B cell (primary cell): ENCODE measurements around the gene TNPO2. TPM values are rescaled to one million over a fixed set of nuclear protein-coding genes. Genes with fewer than 3 reads are reported as not detected.

Experiments
- ATAC-seq: fragments of 200-7000 bp; cut with Tn5 transposase; one replicate; pipeline ENCODE4 v1.10.0; 2021; ENCODE audit warnings: low read depth, mild to moderate bottlenecking, moderate number of reproducible peaks, moderate library complexity
- CTCF ChIA-PET: fragments of 350-600 bp; sonication (Branson Sonifier 250); formaldehyde crosslinking; loops from one replicate; lab custom pipeline; 2021; ENCODE audit warnings: antibody characterized with exemption, inconsistent platforms; lab: Charles Lee
- POLR2A ChIA-PET: fragments of 350-600 bp; sonication (Branson Sonifier 250); formaldehyde crosslinking; loops from one replicate; lab custom pipeline; 2021; ENCODE audit warnings: antibody characterized with exemption; lab: Charles Lee
- DNase-seq: peaks from one replicate; pipeline ENCODE4 v3.0.0; 2013
- H2AFZ ChIP-seq: 2 replicates; pipeline ENCODE4 v1.6.1; 2012; ENCODE audit warnings: mild to moderate bottlenecking, low read depth, low read length; ENCODE audit not compliant: insufficient read depth, poor library complexity, severe bottlenecking
- H3K27ac ChIP-seq, 2 donors: 1 replicate in 1 of 2; 2 replicates in 1 of 2; pipeline ENCODE4 v1.5.1; 2012 to 2013; ENCODE audit warnings: low read length in 2 of 2, mild to moderate bottlenecking in 2 of 2, moderate library complexity in 1 of 2
- H3K27me3 ChIP-seq, 4 experiments: fragments of 200-600 bp in 1 of 4; sonication (generic) in 1 of 4; replicated peaks in 1 of 4; 1 replicate in 2 of 4; 2 replicates in 2 of 4; pipeline versions ENCODE4 v1.6.1 to v1.7.0; 2013 to 2016; ENCODE audit warnings: low read length in 3 of 4, mild to moderate bottlenecking in 2 of 4, mixed read lengths in 1 of 4, moderate library complexity in 1 of 4; ENCODE audit not compliant: insufficient read depth in 4 of 4, control insufficient read depth in 3 of 4; ENCODE audit errors: control extremely low read depth in 1 of 4
- H3K36me3 ChIP-seq, 2 experiments: replicated peaks in 1 of 2; 1 replicate in 1 of 2; 2 replicates in 1 of 2; pipeline versions ENCODE4 v1.6.1 to v1.7.1; 2013; ENCODE audit warnings: low read length in 1 of 2; ENCODE audit not compliant: insufficient read depth in 2 of 2, control insufficient read depth in 1 of 2; ENCODE audit errors: control extremely low read depth in 1 of 2, extremely low read depth in 1 of 2
- H3K4me1 ChIP-seq, 2 donors: fragments of 200-600 bp in 1 of 2; sonication (generic) in 1 of 2; 1 replicate in 1 of 2; 2 replicates in 1 of 2; pipeline versions ENCODE4 v1.5.1 to v1.6.1; 2013 to 2017; ENCODE audit warnings: low read length in 2 of 2; ENCODE audit not compliant: control insufficient read depth in 2 of 2, insufficient read depth in 2 of 2
- H3K4me2 ChIP-seq: replicated peaks from 2 replicates; pipeline ENCODE3; 2012; ENCODE audit warnings: mild to moderate bottlenecking, low read depth, low read length; ENCODE audit not compliant: poor library complexity, severe bottlenecking
- H3K4me3 ChIP-seq, 5 experiments: fragments of 200-600 bp in 1 of 5; sonication (generic) in 1 of 5; 1 replicate in 3 of 5; 2 replicates in 2 of 5; pipeline versions ENCODE4 v1.5.1 to v1.7.0; 2011 to 2016; ENCODE audit warnings: low read length in 4 of 5, mild to moderate bottlenecking in 4 of 5, low read depth in 2 of 5, control low read depth in 1 of 5, moderate library complexity in 1 of 5; ENCODE audit not compliant: insufficient read depth in 1 of 5; ENCODE audit errors: control extremely low read depth in 1 of 5, extremely low read depth in 1 of 5
- H3K79me2 ChIP-seq: fragments of 200-600 bp; sonication (generic); one replicate; pipeline ENCODE4 v1.6.0; 2016; ENCODE audit warnings: low read length; ENCODE audit not compliant: control insufficient read depth, insufficient read depth
- H3K9ac ChIP-seq: fragments of 200-600 bp; sonication (generic); 2 replicates; pipeline ENCODE4 v1.6.1; 2017; ENCODE audit warnings: mild to moderate bottlenecking, low read length, moderate library complexity
- H3K9me3 ChIP-seq, 3 donors: one replicate each; pipeline versions ENCODE4 v1.6.1 to v1.7.1; 2013; ENCODE audit warnings: low read length in 2 of 3; ENCODE audit not compliant: control insufficient read depth in 2 of 3, insufficient read depth in 1 of 3; ENCODE audit errors: control extremely low read depth in 1 of 3
- H4K20me1 ChIP-seq: 2 replicates; pipeline ENCODE4 v1.6.0; 2012; ENCODE audit warnings: mild to moderate bottlenecking, low read length; ENCODE audit not compliant: insufficient read depth, control insufficient read depth, poor library complexity, severe bottlenecking
- H3K27ac Mint-ChIP-seq: one replicate; pipeline ENCODE4 v1.8.0; 2021; ENCODE audit warnings: mixed read lengths
- H3K27me3 Mint-ChIP-seq: one replicate; pipeline ENCODE4 v1.8.0; 2021; ENCODE audit warnings: mixed read lengths
- H3K4me1 Mint-ChIP-seq: one replicate; pipeline ENCODE4 v1.8.0; 2021; ENCODE audit warnings: mixed read lengths
- H3K4me3 Mint-ChIP-seq: one replicate; pipeline ENCODE4 v1.8.0; 2021; ENCODE audit warnings: mixed read lengths
- H3K9me3 Mint-ChIP-seq: one replicate; pipeline ENCODE4 v1.8.0; 2022; ENCODE audit warnings: mixed read lengths; ENCODE audit not compliant: insufficient read depth
- EZH2 ChIP-seq: IDR thresholded peaks from 2 replicates; pipeline ENCODE4 v1.6.1; 2012; ENCODE audit warnings: borderline replicate concordance, low read depth, mild to moderate bottlenecking, moderate library complexity, low read length; ENCODE audit not compliant: insufficient read depth, poor library complexity, severe bottlenecking
- WGBS: methylation state at CpG from one replicate; pipeline ENCODE4 v1.1.5; 2013; ENCODE audit warnings: missing lambda C conversion rate; ENCODE audit not compliant: insufficient coverage; 5-methylcytosine and 5-hydroxymethylcytosine counted together
- intact Hi-C: fragments of 100-400 bp; cut with micrococcal nuclease; formaldehyde crosslinking; loops from one replicate; pipeline ENCODE4 v1.10.0; 2022
- polyA plus RNA-seq: library from polyadenylated mRNA; depleted of rRNA; stranded (reverse); fragments of >200 nt; gene quantifications from 2 replicates; pipeline ENCODE4 v1.2.3, GENCODE V29; 2012
- total RNA-seq, 2 donors: library from RNA; stranded (reverse); fragments of 120-200 nt in 1 of 2; gene quantifications; 1 replicate in 1 of 2; 2 replicates in 1 of 2; pipeline versions ENCODE4 v1.2.3 to v1.2.4, GENCODE V29; 2013 to 2022
- TF ChIP-seq, protein P1 (sequence below): fragments of 200-600 bp; IDR thresholded peaks from one replicate; pipeline ENCODE4 v1.8.0; 2022; ENCODE audit warnings: antibody characterized with exemption, mild to moderate bottlenecking

TNPO2 gene
- total and polyA plus RNA-seq, 2 donors (not counting 1 experiment from before 2014, with no cell fraction given), result 73.7 to 85.6 TPM

DNA sequence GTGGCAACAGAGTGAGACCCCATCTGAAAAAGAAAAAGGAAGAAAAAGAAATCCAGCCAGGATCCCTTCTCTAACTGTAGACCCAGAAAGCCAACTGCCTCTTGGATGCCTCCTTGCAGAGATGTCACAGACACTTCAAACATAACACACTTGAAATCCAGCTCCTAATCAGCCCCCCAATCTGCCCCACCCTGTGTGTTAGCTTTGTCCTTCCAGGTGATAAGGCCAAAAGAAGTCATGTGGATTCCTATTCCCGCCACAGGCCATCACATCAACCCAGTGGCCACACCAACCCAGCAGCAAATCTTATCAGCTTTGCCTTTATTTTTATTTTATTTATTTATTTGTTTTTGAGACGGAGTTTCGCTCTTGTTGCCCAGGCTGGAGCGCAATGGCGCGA is 36.0 kb upstream of the TNPO2 start:
- peaks cover 0 to 4% of the 10 kb centered on the region in 2 experiments for H3K36me3 ChIP-seq
- H3K27me3 ChIP-seq, result peaks cover 0 to 22% (median 5%) of the 10 kb centered on the region in 4 experiments
- no CpG with 5 or more reads among the region's 6 CpGs for WGBS
- no peak overlapping the region for H3K9ac ChIP-seq
- H3K4me1 Mint-ChIP-seq, result peaks cover 11% of the 10 kb centered on the region
- intact Hi-C loops, result loop anchor here (1.0 kb wide), 2 partner anchors 37 to 88 kb away; no protein-coding TSS in a partner anchor
- H2AFZ ChIP-seq, result no peak overlapping the region
- no peaks in the 10 kb centered on the region for H3K79me2 ChIP-seq
- H3K4me2 ChIP-seq, result no peak overlapping the region
- no peaks in the 10 kb centered on the region for H4K20me1 ChIP-seq
- CTCF ChIA-PET, result interaction anchor here (0.7 to 27.9 kb wide), 27 partner anchors 9 to 206 kb away, joined by 3 to 1147 read pairs (median 5); partner anchors contain the start of genes DHPS, GET3, HOOK2 and JUNB
- peaks cover 7 to 8% of the 10 kb centered on the region in 2 donors for H3K4me1 ChIP-seq
- TF ChIP-seq, protein P1, sequence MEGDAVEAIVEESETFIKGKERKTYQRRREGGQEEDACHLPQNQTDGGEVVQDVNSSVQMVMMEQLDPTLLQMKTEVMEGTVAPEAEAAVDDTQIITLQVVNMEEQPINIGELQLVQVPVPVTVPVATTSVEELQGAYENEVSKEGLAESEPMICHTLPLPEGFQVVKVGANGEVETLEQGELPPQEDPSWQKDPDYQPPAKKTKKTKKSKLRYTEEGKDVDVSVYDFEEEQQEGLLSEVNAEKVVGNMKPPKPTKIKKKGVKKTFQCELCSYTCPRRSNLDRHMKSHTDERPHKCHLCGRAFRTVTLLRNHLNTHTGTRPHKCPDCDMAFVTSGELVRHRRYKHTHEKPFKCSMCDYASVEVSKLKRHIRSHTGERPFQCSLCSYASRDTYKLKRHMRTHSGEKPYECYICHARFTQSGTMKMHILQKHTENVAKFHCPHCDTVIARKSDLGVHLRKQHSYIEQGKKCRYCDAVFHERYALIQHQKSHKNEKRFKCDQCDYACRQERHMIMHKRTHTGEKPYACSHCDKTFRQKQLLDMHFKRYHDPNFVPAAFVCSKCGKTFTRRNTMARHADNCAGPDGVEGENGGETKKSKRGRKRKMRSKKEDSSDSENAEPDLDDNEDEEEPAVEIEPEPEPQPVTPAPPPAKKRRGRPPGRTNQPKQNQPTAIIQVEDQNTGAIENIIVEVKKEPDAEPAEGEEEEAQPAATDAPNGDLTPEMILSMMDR, result no peak
- TF ChIP-seq EZH2, result no peak
- no peak overlapping the region for H3K27ac ChIP-seq
- no peak overlapping the region for H3K27ac Mint-ChIP-seq
- no peaks in the 10 kb centered on the region for H3K9me3 Mint-ChIP-seq
- peaks cover 0 to 7% (median 0%) of the 10 kb centered on the region in 3 donors for H3K9me3 ChIP-seq
- POLR2A ChIA-PET, result interaction anchor here (1.1 to 1.4 kb wide), 2 partner anchors 17 to 36 kb away, joined by 5 to 7 read pairs; no protein-coding TSS in a partner anchor
- no peak overlapping the region for H3K4me3 Mint-ChIP-seq
- no peak for ATAC-seq
- no peak for DNase-seq
- H3K27me3 Mint-ChIP-seq, result peaks cover 15% of the 10 kb centered on the region
- no peak overlapping the region for H3K4me3 ChIP-seq
